Measurements from ENCODE around the gene ACAA1.

- TF ChIP-seq CTCF (IDR thresholded peaks at IDR 0.05) (no peak), ZFX (IDR thresholded peaks at IDR 0.05; ENCODE audit: borderline replicate concordance) (no peak)
Observed at GRCh38 chr3:38164643-38164951, 27.7 kb upstream of the ACAA1 start.
